HG03175 (cell line): Measurements from ENCODE around the gene CEACAM6.
"Not testable (repeated sequence)": the region's sequence is repeated elsewhere in the genome, so short reads cannot be mapped to it uniquely, and the experiment has no call there.

Source experiments
- ATAC-seq: cut with Tn5 transposase; IDR thresholded peaks from one replicate; pipeline ENCODE4 v1.9.1; 2021; ENCODE audit warnings: mild to moderate bottlenecking, moderate library complexity; ENCODE audit not compliant: unreplicated experiment

The CEACAM6 gene

DNA sequence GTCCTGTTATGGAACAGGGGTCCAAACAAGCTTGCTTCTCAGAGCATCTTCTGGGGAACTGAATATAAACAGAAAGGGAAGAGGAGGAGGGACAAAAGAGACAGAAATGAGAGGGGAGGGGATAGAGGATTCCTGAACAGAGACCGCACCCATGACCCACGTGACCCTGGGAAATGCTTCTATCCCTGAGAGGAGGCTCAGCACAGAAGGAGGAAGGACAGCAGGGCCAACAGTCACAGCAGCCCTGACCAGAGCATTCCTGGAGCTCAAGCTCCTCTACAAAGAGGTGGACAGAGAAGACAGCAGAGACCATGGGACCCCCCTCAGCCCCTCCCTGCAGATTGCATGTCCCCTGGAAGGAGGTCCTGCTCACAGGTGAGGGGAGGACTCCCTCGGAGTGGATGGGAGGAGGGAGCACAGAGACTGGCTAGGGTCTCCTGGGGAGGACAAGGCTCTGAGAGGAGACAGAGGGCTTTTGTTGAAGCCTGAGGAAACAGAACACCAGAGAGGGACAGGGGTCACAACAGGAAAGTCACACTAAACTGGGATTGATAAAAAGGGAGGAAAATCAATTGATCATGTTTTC, at the start of gene CEACAM6:
Gene CEACAM6, plus strand, starts transcription at position 203 of the 586 bp plus-strand sequence. Its CDS starts 109 bp downstream, at position 312.
- no peak for ATAC-seq

- ATAC-seq, result no peak
These were observed 48.4 kb upstream of the CEACAM6 start for GRCh38 chr19:41706741-41707501.

- no peak for ATAC-seq
These were observed 47.9 kb upstream of the CEACAM6 start for GRCh38 chr19:41707502-41707812.

GRCh38 chr19:41707871-41708371, 47.4 kb upstream of the CEACAM6 start:
- ATAC-seq, result no peak

GRCh38 chr19:41708481-41708880, 46.8 kb upstream of the CEACAM6 start, which contains the start of gene CEACAM5:
Gene CEACAM5, plus strand, starts transcription at chr19:41708626. Its CDS starts 106 bp downstream, at chr19:41708732.
- no peak for ATAC-seq

GRCh38 chr19:41709516-41709915, 45.8 kb upstream of the CEACAM6 start:
- ATAC-seq, result not testable (repeated sequence)

DNA sequence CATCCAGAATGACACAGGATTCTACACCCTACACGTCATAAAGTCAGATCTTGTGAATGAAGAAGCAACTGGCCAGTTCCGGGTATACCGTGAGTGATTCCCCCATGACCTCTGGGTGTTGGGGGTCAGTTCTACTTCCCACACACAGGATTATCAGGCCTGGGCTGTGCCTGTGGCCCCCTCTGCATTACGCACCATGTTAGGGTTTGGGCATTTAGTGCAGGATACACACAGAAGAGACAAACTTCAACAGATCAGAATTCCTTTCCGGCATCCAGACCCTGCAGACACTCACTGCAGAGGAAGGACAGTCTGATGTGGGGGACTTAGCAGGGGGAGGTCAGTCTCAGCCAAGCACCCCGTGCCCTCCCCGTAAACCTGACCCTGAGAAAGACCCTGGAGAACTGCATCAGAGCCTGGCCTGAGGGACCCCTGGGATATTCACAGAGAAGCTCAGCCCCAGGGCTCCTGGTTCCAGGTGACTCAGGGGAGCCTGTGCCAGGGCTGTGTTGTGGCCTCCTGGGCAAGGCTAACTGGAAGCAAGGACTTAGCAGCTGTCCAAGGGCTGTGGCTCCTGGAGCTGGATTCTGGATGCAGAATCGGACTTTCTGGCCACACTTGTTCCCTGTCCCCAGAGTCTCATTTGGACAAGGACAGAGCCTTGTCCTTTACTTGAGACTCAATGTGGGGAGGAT, 45.2 kb upstream of the CEACAM6 start:
- no peak for ATAC-seq

- no peak for ATAC-seq
These were observed 43.7 kb upstream of the CEACAM6 start for GRCh38 chr19:41711376-41712261.

DNA sequence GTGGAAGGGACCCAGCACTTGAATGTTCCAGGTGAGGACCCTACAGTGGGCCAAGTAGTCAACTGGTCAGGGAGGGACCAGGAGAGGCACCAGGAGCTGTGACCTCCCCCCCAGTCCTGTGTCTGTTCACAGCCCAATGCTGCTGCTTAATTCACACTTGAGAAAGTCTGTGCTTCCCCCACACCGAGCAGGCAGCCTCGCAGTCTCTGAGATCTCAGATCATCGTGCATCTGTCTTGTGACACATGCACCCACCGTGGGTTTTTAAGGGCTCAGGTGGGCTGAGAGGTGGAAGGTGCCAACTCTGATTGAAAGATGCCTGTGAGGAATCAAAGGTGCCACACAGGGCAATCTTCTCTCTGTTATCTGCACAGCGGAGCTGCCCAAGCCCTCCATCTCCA, 40.7 kb upstream of the CEACAM6 start:
- ATAC-seq, result no peak

GRCh38 chr19:41718761-41719160, 36.6 kb upstream of the CEACAM6 start:
- ATAC-seq, result no peak

- ATAC-seq, result no peak
These were observed 35.2 kb upstream of the CEACAM6 start for GRCh38 chr19:41720103-41720502.

GRCh38 chr19:41726493-41726892, 28.8 kb upstream of the CEACAM6 start:
- ATAC-seq, result no peak

- ATAC-seq, result no peak
These were observed 21.2 kb upstream of the CEACAM6 start for GRCh38 chr19:41734156-41734555.

- no peak for ATAC-seq
These were observed 20.7 kb upstream of the CEACAM6 start for GRCh38 chr19:41734585-41734984.

DNA sequence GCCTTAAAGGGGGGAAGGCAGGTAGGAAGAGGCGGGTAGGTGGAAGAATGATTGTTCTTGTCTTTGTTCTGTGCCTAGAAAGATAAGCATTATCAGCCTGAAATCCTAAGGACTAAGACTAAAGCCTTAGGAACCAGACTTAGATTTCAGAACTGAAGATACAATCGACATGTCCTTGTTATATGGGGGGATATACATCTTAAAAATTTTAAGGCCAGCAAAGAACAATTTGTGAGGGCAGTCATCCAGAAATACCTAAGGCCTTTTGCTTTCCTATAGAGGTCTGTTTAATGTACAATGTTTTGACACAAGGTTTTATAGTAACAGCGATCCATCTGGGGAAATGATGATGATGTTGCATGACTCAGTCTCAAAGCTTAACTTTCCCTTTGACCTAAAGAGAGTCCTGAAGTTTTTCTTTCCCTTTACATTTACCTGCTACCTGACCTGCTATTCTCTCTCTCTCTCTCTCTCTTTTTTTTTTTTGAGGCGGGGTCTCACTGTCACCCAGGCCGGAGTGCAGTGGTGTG, 20.2 kb upstream of the CEACAM6 start:
- ATAC-seq, result no peak

DNA sequence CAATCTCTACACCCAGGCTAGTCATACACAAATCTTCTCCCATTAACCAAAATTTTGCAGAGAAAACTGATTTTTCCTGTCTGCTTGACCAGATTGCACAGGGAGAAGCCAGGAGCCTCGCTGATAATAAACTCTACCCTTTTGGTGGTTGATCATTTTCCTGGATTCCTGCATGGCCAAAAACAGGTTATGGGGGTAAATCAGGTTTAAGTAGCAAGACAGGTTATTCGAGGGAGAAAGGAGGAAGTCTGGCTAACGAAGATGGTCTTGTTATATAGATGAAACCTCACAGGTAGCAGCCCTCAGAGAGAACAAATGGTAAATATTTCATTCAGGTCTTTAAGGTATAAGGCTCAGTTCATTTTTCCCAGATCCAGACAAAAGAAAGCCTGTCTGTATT, 16.0 kb upstream of the CEACAM6 start:
- no peak for ATAC-seq

DNA sequence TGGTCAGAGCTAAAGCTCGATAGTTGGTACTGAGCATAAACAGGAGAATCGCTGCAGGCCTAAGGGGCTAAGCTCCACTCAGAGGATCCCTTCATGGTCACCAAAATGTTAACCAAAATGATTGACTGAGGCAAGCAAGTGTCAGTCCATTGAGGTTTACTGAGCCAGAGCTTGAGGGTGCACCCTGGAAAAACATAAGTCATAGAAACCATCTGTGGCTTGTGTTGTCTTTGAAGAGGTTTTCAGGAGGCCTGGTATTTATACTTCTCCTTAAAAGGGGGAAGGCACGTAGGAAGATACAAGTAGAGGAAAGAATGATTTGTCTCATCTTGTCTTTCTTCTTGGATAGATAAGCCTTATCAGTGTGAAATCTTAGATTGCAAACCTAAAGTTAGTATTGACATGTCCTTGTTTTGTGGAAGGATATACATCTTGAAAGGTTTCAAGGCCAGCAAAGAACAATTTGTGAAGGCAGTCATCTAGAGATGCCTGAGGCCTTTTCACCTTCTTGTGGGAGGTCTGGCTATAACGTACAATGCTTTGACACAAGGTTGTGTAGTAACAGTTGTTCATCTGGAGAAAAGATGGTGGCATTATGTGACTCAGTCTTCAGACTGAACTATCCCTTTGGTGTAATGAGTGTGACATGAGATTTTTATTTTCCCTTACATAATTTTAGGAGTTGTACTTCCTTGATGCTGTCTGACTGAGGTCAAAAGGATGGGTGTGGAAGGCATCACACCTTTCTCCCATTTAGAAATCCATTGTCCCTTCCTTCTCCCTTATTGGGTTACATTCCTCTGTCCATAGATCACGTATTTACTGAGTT, 14.7 kb upstream of the CEACAM6 start:
- no peak for ATAC-seq

- no peak for ATAC-seq
These were observed 14.1 kb upstream of the CEACAM6 start for GRCh38 chr19:41741244-41741554.

GRCh38 chr19:41744850-41745249, 10.5 kb upstream of the CEACAM6 start:
- no peak for ATAC-seq

DNA sequence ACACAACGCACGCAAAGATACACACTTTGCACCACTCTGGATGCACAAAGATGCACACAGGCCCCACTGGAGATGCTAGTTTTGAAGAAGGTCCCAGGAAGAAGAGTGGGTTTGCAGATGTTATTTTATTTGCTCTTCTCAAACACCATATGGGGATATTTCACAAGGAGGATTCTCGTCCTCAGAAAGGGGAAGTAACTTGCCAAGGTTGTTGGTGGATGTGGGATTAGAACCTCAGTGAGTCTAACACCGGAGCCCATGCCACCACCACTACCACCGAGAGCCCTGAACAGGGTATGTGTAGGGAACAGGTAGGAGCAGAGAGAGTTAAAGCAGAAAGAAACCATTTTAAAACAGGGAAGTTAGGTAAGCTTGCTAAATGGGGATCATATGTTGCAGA, 9.6 kb upstream of the CEACAM6 start:
- ATAC-seq, result no peak
